SK-N-SH (cell line): ENCODE data around the gene TMEM97. TPM values are rescaled to one million over a fixed set of nuclear protein-coding genes. Genes with fewer than 3 reads are reported as not detected.
A peak's percentile ranks its signal among the peaks of the same experiment; 100 is the strongest.

Experiments
- CTCF ChIA-PET: fragments of 300-600, 350-600 bp; formaldehyde crosslinking; extraction: SDS; loops from one replicate; lab custom pipeline; 2021; lab: Yijun Ruan, JAX
- POLR2A ChIA-PET: fragments of 350-600 bp; sonication (Branson Sonifier 250); formaldehyde crosslinking; extraction: SDS; loops from one replicate; lab custom pipeline; 2020; ENCODE audit warnings: antibody characterized with exemption, inconsistent platforms; lab: Yijun Ruan, JAX
- DNase-seq: peaks from one replicate; pipeline ENCODE4 v3.0.0; 2012
- H2AFZ ChIP-seq: fragments of 200-600 bp; sonication (generic); 2 replicates; pipeline ENCODE4 v1.8.1; 2016; ENCODE audit warnings: antibody characterized with exemption, mild to moderate bottlenecking, low read depth
- H3F3A ChIP-seq: fragments of 200-600 bp; sonication (generic); replicated peaks from 2 replicates; pipeline ENCODE3; 2016; ENCODE audit warnings: antibody characterized with exemption, mild to moderate bottlenecking; ENCODE audit not compliant: insufficient read depth
- H3K27ac ChIP-seq, 2 experiments: fragments of 200-500 bp in 1 of 2; fragments of 200-600 bp in 1 of 2; sonication (Bioruptor generic) in 1 of 2; sonication (generic), shearing (Covaris generic) in 1 of 2; 2 replicates each; pipeline versions ENCODE4 v1.5.1 to v1.6.1; 2014 to 2016; ENCODE audit warnings: low read depth in 2 of 2, inconsistent platforms in 1 of 2, low read length in 1 of 2, mild to moderate bottlenecking in 1 of 2, mixed read lengths in 1 of 2
- H3K27me3 ChIP-seq: fragments of 200-600 bp; sonication (generic), shearing (Covaris generic); 2 replicates; pipeline ENCODE4 v1.6.1; 2016; ENCODE audit warnings: mixed run types; ENCODE audit not compliant: insufficient read depth
- H3K36me3 ChIP-seq, 2 experiments: fragments of 200-500 bp in 1 of 2; fragments of 200-600 bp in 1 of 2; sonication (Bioruptor generic) in 1 of 2; sonication (generic) in 1 of 2; replicated peaks in 1 of 2; 2 replicates each; pipeline versions ENCODE3 to v1.5.1; 2014 to 2016; ENCODE audit warnings: low read length in 1 of 2, mild to moderate bottlenecking in 1 of 2; ENCODE audit not compliant: insufficient read depth in 2 of 2, control insufficient read depth in 1 of 2
- H3K4me1 ChIP-seq, 2 experiments: fragments of 200-500 bp in 1 of 2; fragments of 200-600 bp in 1 of 2; sonication (Bioruptor generic) in 1 of 2; sonication (generic), shearing (Covaris generic) in 1 of 2; 2 replicates each; pipeline versions ENCODE4 v1.5.1 to v1.6.1; 2014 to 2016; ENCODE audit warnings: low read depth in 1 of 2, low read length in 1 of 2, mixed run types in 1 of 2; ENCODE audit not compliant: insufficient read depth in 2 of 2, control insufficient read depth in 1 of 2
- H3K4me2 ChIP-seq: fragments of 200-600 bp; sonication (generic), shearing (Covaris generic); 2 replicates; pipeline ENCODE4 v1.6.1; 2017; ENCODE audit warnings: mixed run types
- H3K4me3 ChIP-seq, 2 experiments: fragments of 200-500 bp in 1 of 2; fragments of 200-600 bp in 1 of 2; sonication (Bioruptor generic) in 1 of 2; sonication (generic), shearing (Covaris generic) in 1 of 2; 2 replicates each; pipeline versions ENCODE4 v1.5.1 to v1.8.1; 2014 to 2016; ENCODE audit warnings: low read depth in 2 of 2, inconsistent platforms in 1 of 2, low read length in 1 of 2, mild to moderate bottlenecking in 1 of 2, mixed read lengths in 1 of 2, moderate library complexity in 1 of 2
- H3K79me2 ChIP-seq: fragments of 200-600 bp; sonication (generic); 2 replicates; pipeline ENCODE4 v1.8.1; 2017; ENCODE audit warnings: mild to moderate bottlenecking; ENCODE audit not compliant: insufficient read depth
- H3K9ac ChIP-seq: fragments of 200-600 bp; sonication (generic); 2 replicates; pipeline ENCODE4 v1.6.1; 2017; ENCODE audit warnings: mixed run types
- H3K9me2 ChIP-seq: fragments of 200-600 bp; sonication (generic); 2 replicates; pipeline ENCODE4 v1.6.1; 2017; ENCODE audit warnings: mixed run types
- H3K9me3 ChIP-seq: fragments of 200-600 bp; sonication (generic); 2 replicates; pipeline ENCODE4 v1.6.1; 2017; ENCODE audit warnings: mixed run types, mild to moderate bottlenecking, moderate library complexity
- H4K20me1 ChIP-seq: fragments of 200-600 bp; sonication (generic); 2 replicates; pipeline ENCODE4 v1.6.1; 2017; ENCODE audit warnings: mild to moderate bottlenecking, mixed run types; ENCODE audit not compliant: insufficient read depth
- EZH2phosphoT487 ChIP-seq: fragments of 200-600 bp; sonication (generic); IDR thresholded peaks from 2 replicates; pipeline ENCODE4 v1.6.1; 2017; ENCODE audit warnings: low read depth, mixed run types, mild to moderate bottlenecking, antibody characterized with exemption, moderate library complexity, borderline replicate concordance
- FOSL2 ChIP-seq: IDR thresholded peaks from 2 replicates; pipeline ENCODE4 v1.4.0; 2012; ENCODE audit warnings: low read depth, mild to moderate bottlenecking, moderate library complexity, borderline replicate concordance
- FOXJ3 ChIP-seq: sonication (generic); formaldehyde crosslinking; IDR thresholded peaks from 2 replicates; pipeline ENCODE4 v1.5.1; 2020; ENCODE audit warnings: mild to moderate bottlenecking, missing genetic modification reagents
- GABPA ChIP-seq: IDR thresholded peaks from 2 replicates; pipeline ENCODE4 v1.4.0; 2012; ENCODE audit warnings: low read depth, mild to moderate bottlenecking
- GATA2 ChIP-seq: sonication (generic); formaldehyde crosslinking; IDR thresholded peaks from 2 replicates; pipeline ENCODE4 v1.5.0; 2020; ENCODE audit warnings: mild to moderate bottlenecking, missing genetic modification reagents
- IRF3 ChIP-seq: fragments of 150-350 bp; IDR thresholded peaks from 2 replicates; pipeline ENCODE4 v1.6.1; 2016; ENCODE audit warnings: mild to moderate bottlenecking, low read depth, low read length
- JUND ChIP-seq: IDR thresholded peaks from 2 replicates; pipeline ENCODE4 v1.4.0; 2012
- MEF2A ChIP-seq: IDR thresholded peaks from 2 replicates; pipeline ENCODE4 v1.4.0; 2012; ENCODE audit warnings: low read depth, borderline replicate concordance
- MXI1 ChIP-seq: IDR thresholded peaks from 2 replicates; pipeline ENCODE4 v1.6.1; 2012; ENCODE audit warnings: mild to moderate bottlenecking, low read depth, low read length, improper control_type of control experiment
- NFIC ChIP-seq: IDR thresholded peaks from 2 replicates; pipeline ENCODE4 v1.4.0; 2012; ENCODE audit warnings: borderline replicate concordance
- NRF1 ChIP-seq: IDR thresholded peaks from 2 replicates; pipeline ENCODE4 v1.6.1; 2012; ENCODE audit warnings: low read depth, mild to moderate bottlenecking, low read length
- PBX3 ChIP-seq: IDR thresholded peaks from 2 replicates; pipeline ENCODE4; 2012
- POLR2AphosphoS5 ChIP-seq: IDR thresholded peaks from 2 replicates; pipeline ENCODE4 v1.6.1; 2012; ENCODE audit warnings: low read depth, low read length
- RFX5 ChIP-seq: IDR thresholded peaks from 2 replicates; pipeline ENCODE4 v1.6.1; 2012; ENCODE audit warnings: mild to moderate bottlenecking, improper control_type of control experiment, low read length
- RXRA ChIP-seq: IDR thresholded peaks from 2 replicates; pipeline ENCODE4 v1.4.0; 2012; ENCODE audit warnings: low read depth, mild to moderate bottlenecking, borderline replicate concordance
- SIN3A ChIP-seq: IDR thresholded peaks from 2 replicates; pipeline ENCODE4 v1.6.1; 2012; ENCODE audit warnings: low read depth, mild to moderate bottlenecking, low read length, moderate library complexity, borderline replicate concordance
- TAF1 ChIP-seq: IDR thresholded peaks from 2 replicates; pipeline ENCODE4 v1.6.1; 2012; ENCODE audit warnings: low read depth, mild to moderate bottlenecking, low read length, moderate library complexity, borderline replicate concordance
- TEAD4 ChIP-seq: IDR thresholded peaks from 2 replicates; pipeline ENCODE4 v1.4.0; 2012; ENCODE audit warnings: mild to moderate bottlenecking, borderline replicate concordance; ENCODE audit not compliant: insufficient read depth
- WGBS: methylation state at CpG from one replicate; pipeline ENCODE4 v1.1.6; 2017; ENCODE audit warnings: low lambda C conversion rate; 5-methylcytosine and 5-hydroxymethylcytosine counted together
- polyA plus RNA-seq, 3 experiments: library from polyadenylated mRNA; depleted of rRNA; stranded (reverse); fragments of >200 nt; gene quantifications; 2 replicates each; pipeline ENCODE4 v1.2.3, GENCODE V29; 2012
- TF ChIP-seq, protein P1 (sequence below): fragments of 150-350 bp; IDR thresholded peaks from 2 replicates; pipeline ENCODE4 v1.6.1; 2017; ENCODE audit warnings: antibody characterized with exemption, low read length, low read depth, borderline replicate concordance
- TF ChIP-seq, protein P2 (sequence below): IDR thresholded peaks from 2 replicates; pipeline ENCODE4 v1.4.0; 2012; ENCODE audit warnings: low read depth, borderline replicate concordance
- TF ChIP-seq, protein P3 (sequence below): fragments of 200-600 bp; sonication (generic); IDR thresholded peaks from 2 replicates; pipeline ENCODE4 v1.6.1; 2017; ENCODE audit warnings: antibody characterized with exemption, mild to moderate bottlenecking, moderate library complexity

The TMEM97 gene
- polyA plus RNA-seq, 1 of the 3 experiments (the other 2 are of a cell fraction), result 8.6 TPM

GRCh38 chr17:28346746-28347246 is 27.8 kb downstream of the TMEM97 start (continued):
- TF ChIP-seq PBX3 (no peak), POLR2AphosphoS5 (no peak)
- TF ChIP-seq, protein P1, sequence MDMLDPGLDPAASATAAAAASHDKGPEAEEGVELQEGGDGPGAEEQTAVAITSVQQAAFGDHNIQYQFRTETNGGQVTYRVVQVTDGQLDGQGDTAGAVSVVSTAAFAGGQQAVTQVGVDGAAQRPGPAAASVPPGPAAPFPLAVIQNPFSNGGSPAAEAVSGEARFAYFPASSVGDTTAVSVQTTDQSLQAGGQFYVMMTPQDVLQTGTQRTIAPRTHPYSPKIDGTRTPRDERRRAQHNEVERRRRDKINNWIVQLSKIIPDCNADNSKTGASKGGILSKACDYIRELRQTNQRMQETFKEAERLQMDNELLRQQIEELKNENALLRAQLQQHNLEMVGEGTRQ, result no peak

- Histone ChIP-seq H3K4me2 (peak overlapping the region; percentile 53; the same call in 1 of the 2 replicates), H3K4me3 (no peak overlapping the region), H3K4me1 (peaks cover 9 to 23% of the 10 kb centered on the region in 2 experiments), H3K79me2 (peaks cover 7% of the 10 kb centered on the region; the same call in 1 of the 2 replicates), H3K9me3 (no peaks in the 10 kb centered on the region), H4K20me1 (no peaks in the 10 kb centered on the region), H3K36me3 (peaks cover 60 to 80% of the 10 kb centered on the region in 2 experiments), H3K9me2 (no peaks in the 10 kb centered on the region), H3K9ac (peak overlapping the region; percentile 47), H3K27ac (peak overlapping the region; percentile 80 to 83), H3K27me3 (no peaks in the 10 kb centered on the region), H2AFZ (no peak overlapping the region), H3F3A (peaks cover 43% of the 10 kb centered on the region)
- 59% methylated on average over 8 of the region's 8 CpGs for WGBS
- no peak for DNase-seq
- ChIA-PET CTCF (interaction anchor here (1.5 kb wide), 1 partner anchor 10 kb away, joined by 3 read pairs; the partner anchor contains the start of gene POLDIP2), POLR2A (interaction anchor here (1.2 to 2.9 kb wide), 4 partner anchors 9 to 12 kb away, joined by 4 to 15 read pairs (median 12); partner anchors contain the start of genes IFT20, POLDIP2 and TNFAIP1)
- TF ChIP-seq, protein P1, result no peak
- TF ChIP-seq FOSL2 (peak; percentile 89), FOXJ3 (no peak), MEF2A (no peak), EZH2phosphoT487 (no peak), RFX5 (no peak), TEAD4 (peak; percentile 82), RXRA (no peak), PBX3 (peak; percentile 75), POLR2AphosphoS5 (peak; percentile 72), SIN3A (0 out of 2 replicates have a peak, but pooled peaks have one; percentile 33), NRF1 (no peak), IRF3 (no peak), JUND (peak; percentile 69; the same call in 1 of the 2 replicates), GABPA (no peak), NFIC (peak; percentile 93), MXI1 (no peak), TAF1 (no peak), GATA2 (CRISPR knock-in tag) (no peak)
- TF ChIP-seq, protein P2, sequence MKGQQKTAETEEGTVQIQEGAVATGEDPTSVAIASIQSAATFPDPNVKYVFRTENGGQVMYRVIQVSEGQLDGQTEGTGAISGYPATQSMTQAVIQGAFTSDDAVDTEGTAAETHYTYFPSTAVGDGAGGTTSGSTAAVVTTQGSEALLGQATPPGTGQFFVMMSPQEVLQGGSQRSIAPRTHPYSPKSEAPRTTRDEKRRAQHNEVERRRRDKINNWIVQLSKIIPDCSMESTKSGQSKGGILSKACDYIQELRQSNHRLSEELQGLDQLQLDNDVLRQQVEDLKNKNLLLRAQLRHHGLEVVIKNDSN, result no peak
- TF ChIP-seq, protein P3, sequence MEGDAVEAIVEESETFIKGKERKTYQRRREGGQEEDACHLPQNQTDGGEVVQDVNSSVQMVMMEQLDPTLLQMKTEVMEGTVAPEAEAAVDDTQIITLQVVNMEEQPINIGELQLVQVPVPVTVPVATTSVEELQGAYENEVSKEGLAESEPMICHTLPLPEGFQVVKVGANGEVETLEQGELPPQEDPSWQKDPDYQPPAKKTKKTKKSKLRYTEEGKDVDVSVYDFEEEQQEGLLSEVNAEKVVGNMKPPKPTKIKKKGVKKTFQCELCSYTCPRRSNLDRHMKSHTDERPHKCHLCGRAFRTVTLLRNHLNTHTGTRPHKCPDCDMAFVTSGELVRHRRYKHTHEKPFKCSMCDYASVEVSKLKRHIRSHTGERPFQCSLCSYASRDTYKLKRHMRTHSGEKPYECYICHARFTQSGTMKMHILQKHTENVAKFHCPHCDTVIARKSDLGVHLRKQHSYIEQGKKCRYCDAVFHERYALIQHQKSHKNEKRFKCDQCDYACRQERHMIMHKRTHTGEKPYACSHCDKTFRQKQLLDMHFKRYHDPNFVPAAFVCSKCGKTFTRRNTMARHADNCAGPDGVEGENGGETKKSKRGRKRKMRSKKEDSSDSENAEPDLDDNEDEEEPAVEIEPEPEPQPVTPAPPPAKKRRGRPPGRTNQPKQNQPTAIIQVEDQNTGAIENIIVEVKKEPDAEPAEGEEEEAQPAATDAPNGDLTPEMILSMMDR, result no peak
Measured at GRCh38 chr17:28347261-28347891, 28.4 kb downstream of the TMEM97 start.
